AG04450 (cell line): Measurements from ENCODE around the gene TCEANC2. TPM values are rescaled to one million over a fixed set of nuclear protein-coding genes. Genes with fewer than 3 reads are reported as not detected.

Experiments used
- CTCF ChIA-PET: fragments of 300-600, 350-600 bp; formaldehyde crosslinking; extraction: SDS; loops from one replicate; lab custom pipeline; 2022; ENCODE audit warnings: antibody characterized with exemption, inconsistent platforms; lab: Charles Lee
- POLR2A ChIA-PET: fragments of 350-600 bp; formaldehyde crosslinking; extraction: SDS; loops from one replicate; lab custom pipeline; 2021; ENCODE audit warnings: antibody characterized with exemption, inconsistent platforms; lab: Yijun Ruan, JAX
- DNase-seq: peaks from one replicate; pipeline ENCODE4 v3.0.0-alpha.2; 2011; ENCODE audit warnings: low read depth, low spot score
- H3K27ac ChIP-seq: one replicate; pipeline ENCODE4 v1.5.1; 2012; ENCODE audit warnings: low read depth, low read length, control low read depth
- H3K27me3 ChIP-seq: one replicate; pipeline ENCODE4 v1.6.0; 2012; ENCODE audit warnings: low read length; ENCODE audit not compliant: control insufficient read depth, insufficient read depth
- H3K4me3 ChIP-seq: 2 replicates; pipeline ENCODE4 v1.5.1; 2011; ENCODE audit warnings: mild to moderate bottlenecking, low read depth, low read length, control low read depth
- H3K9me3 ChIP-seq: 2 replicates; pipeline ENCODE4 v1.5.1; 2012; ENCODE audit warnings: low read length; ENCODE audit not compliant: control insufficient read depth, insufficient read depth
- CTCF ChIP-seq: IDR thresholded peaks from 2 replicates; pipeline ENCODE4 v1.5.1; 2011; ENCODE audit warnings: low read depth, low read length, control low read depth, inconsistent platforms
- polyA plus RNA-seq: library from polyadenylated mRNA; depleted of rRNA; stranded (reverse); fragments of >200 nt; gene quantifications from 2 replicates; pipeline ENCODE4 v1.2.3, GENCODE V29; 2011

TCEANC2 gene
- polyA plus RNA-seq, 1 experiment = 4.3 TPM

- Histone ChIP-seq H3K4me3 (no peak overlapping the region), H3K9me3 (peaks cover 11% of the 10 kb centered on the region; the same call in 1 of the 2 replicates), H3K27me3 (peaks cover 43% of the 10 kb centered on the region), H3K27ac (no peak overlapping the region)
- DNase-seq = no peak
- CTCF ChIA-PET = no interaction called here
- POLR2A ChIA-PET = no interaction called here
- no peak for TF ChIP-seq CTCF
These were observed 44.5 kb upstream of the TCEANC2 start for GRCh38 chr1:54008876-54009275.

- CTCF ChIA-PET = no interaction called here
- peaks cover 44% of the 10 kb centered on the region for H3K27me3 ChIP-seq
These were observed 44.0 kb upstream of the TCEANC2 start for GRCh38 chr1:54009406-54009805.

GRCh38 chr1:54010415-54011117 is 42.8 kb upstream of the TCEANC2 start:
- ChIA-PET CTCF (no interaction called here), POLR2A (no interaction called here)
- Histone ChIP-seq H3K4me3 (no peak overlapping the region), H3K27ac (no peak overlapping the region), H3K9me3 (no peaks in the 10 kb centered on the region), H3K27me3 (peaks cover 46% of the 10 kb centered on the region)
- TF ChIP-seq CTCF = no peak
- DNase-seq = no peak

More at GRCh38 chr1:54009406-54009805, 44.0 kb upstream of the TCEANC2 start:
- no peak for DNase-seq
- no peak for TF ChIP-seq CTCF
- POLR2A ChIA-PET = no interaction called here
- no peak overlapping the region for H3K27ac ChIP-seq
- no peak overlapping the region for H3K4me3 ChIP-seq
- peaks cover 6% of the 10 kb centered on the region; the same call in 1 of the 2 replicates for H3K9me3 ChIP-seq

- TF ChIP-seq CTCF = no peak
- Histone ChIP-seq H3K27ac (no peak overlapping the region), H3K27me3 (peaks cover 46% of the 10 kb centered on the region), H3K4me3 (no peak overlapping the region), H3K9me3 (no peaks in the 10 kb centered on the region)
- DNase-seq = no peak
- ChIA-PET POLR2A (no interaction called here), CTCF (no interaction called here)
These were observed 41.9 kb upstream of the TCEANC2 start for GRCh38 chr1:54011316-54012007.

GRCh38 chr1:54012008-54012325 is 41.4 kb upstream of the TCEANC2 start:
- ChIA-PET CTCF (no interaction called here), POLR2A (no interaction called here)
- Histone ChIP-seq H3K27me3 (peaks cover 46% of the 10 kb centered on the region), H3K27ac (no peak overlapping the region), H3K4me3 (no peak overlapping the region), H3K9me3 (no peaks in the 10 kb centered on the region)
- DNase-seq = no peak
- TF ChIP-seq CTCF = no peak
